GM19395 (cell line): ENCODE data around the gene XG.

ENCODE experiments used
- ATAC-seq: cut with Tn5 transposase; IDR thresholded peaks from one replicate; pipeline ENCODE4 v1.9.1; 2021; ENCODE audit warnings: mild to moderate bottlenecking, moderate library complexity; ENCODE audit not compliant: unreplicated experiment

Gene XG

DNA sequence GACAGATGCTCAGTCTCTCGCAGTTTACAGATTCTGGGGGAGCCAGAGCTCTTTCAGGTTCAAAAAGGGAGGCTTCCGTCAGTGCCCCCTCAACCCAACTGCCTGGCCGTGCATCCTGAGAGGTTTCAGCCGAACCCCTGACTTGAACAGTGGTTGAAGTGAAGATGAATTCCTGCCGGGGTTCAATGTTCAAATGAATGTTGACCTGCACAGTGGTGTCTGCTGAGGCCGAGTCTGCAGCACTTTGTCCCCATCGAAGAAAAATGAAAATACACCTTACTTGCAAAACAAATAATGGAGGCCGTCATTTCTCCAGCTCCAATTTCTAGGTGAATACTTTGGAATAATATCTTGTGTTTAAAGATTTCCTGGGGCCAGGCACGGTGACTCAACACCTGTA is 110.6 kb downstream of the XG start:
- no peak for ATAC-seq

DNA sequence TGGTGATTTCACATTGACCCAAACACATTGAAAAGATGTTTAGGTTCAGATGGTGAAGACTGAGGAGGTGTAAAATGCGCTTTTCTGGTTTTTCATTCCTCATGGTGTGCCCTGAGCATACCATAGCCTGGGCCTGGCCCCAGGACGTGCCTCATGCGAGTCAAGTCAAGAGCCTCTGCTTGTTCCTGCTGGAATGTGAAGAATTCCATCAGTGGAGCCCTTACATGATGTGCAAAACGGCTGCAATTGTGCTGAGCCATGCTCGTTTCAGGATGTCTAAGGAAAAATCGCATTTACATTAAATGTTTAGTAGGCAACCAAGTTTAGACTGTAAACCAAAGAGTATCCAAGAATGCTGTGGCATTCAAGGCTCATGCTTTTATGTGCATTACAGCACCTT is 111.8 kb downstream of the XG start:
- ATAC-seq = no peak
